Left ventricle myocardium inferior (tissue), 1 donor: ENCODE data around the gene ZNF423. TPM values are rescaled to one million over a fixed set of nuclear protein-coding genes. Genes with fewer than 3 reads are reported as not detected.

Experiments used
- DNase-seq: peaks from one replicate; pipeline ENCODE4 v3.0.0-alpha.2; 2020
- H3K27ac ChIP-seq: fragments of 200-600 bp; replicated peaks from 2 replicates; pipeline ENCODE4 v1.8.0; 2021
- H3K27me3 ChIP-seq: fragments of 200-600 bp; 2 replicates; pipeline ENCODE4 v1.8.0; 2021; ENCODE audit warnings: low read depth
- H3K36me3 ChIP-seq: fragments of 200-600 bp; 2 replicates; pipeline ENCODE4 v1.8.0; 2021
- H3K4me1 ChIP-seq: fragments of 200-600 bp; 2 replicates; pipeline ENCODE4 v1.8.0; 2021
- H3K4me3 ChIP-seq: fragments of 200-600 bp; 2 replicates; pipeline ENCODE4 v1.8.0; 2021; ENCODE audit warnings: mild to moderate bottlenecking, moderate library complexity
- H3K9me3 ChIP-seq: fragments of 200-600 bp; replicated peaks from 2 replicates; pipeline ENCODE4 v1.8.0; 2021
- CTCF ChIP-seq: fragments of 200-600 bp; IDR thresholded peaks from 2 replicates; pipeline ENCODE4 v1.8.0; 2021; ENCODE audit warnings: antibody characterized with exemption, mild to moderate bottlenecking, borderline replicate concordance
- intact Hi-C: fragments of 100-400 bp; cut with micrococcal nuclease; formaldehyde crosslinking; loops from one replicate; pipeline ENCODE4 v1.11.0; 2022
- total RNA-seq: library from RNA; stranded (reverse); fragmentation: NEBNext Ultra II Directional; extraction: Animal tissue kit (Norgen Biotek cat#: 25700); gene quantifications from one replicate; pipeline ENCODE4 v1.2.1, GENCODE V29; 2021
- donor health status: DM: no; HTN: yes; CAD: no; lungs with severe emphysema.

ZNF423 gene
- total RNA-seq, 1 donor from 2014 or later, result 8.6 TPM

- H3K27me3 ChIP-seq, result peaks cover 29% of the 10 kb centered on the region
- DNase-seq, result peak; percentile 33
- intact Hi-C loops, result no loop called here
- peaks cover 18% of the 10 kb centered on the region for H3K4me1 ChIP-seq
- H3K36me3 ChIP-seq, result no peaks in the 10 kb centered on the region
- peak; percentile 46 for TF ChIP-seq CTCF
- H3K9me3 ChIP-seq, result no peaks in the 10 kb centered on the region
- peak overlapping the region; percentile 34 for H3K4me3 ChIP-seq
- H3K27ac ChIP-seq, result peak overlapping the region; percentile 62
Measured at GRCh38 chr16:49441366-49441780, 414.5 kb downstream of the ZNF423 start.

- no peak for TF ChIP-seq CTCF
- Histone ChIP-seq H3K36me3 (no peaks in the 10 kb centered on the region), H3K4me1 (peaks cover 18% of the 10 kb centered on the region), H3K27me3 (peaks cover 36% of the 10 kb centered on the region), H3K9me3 (no peaks in the 10 kb centered on the region), H3K4me3 (no peak overlapping the region), H3K27ac (peak overlapping the region; percentile 36)
- no peak for DNase-seq
- intact Hi-C loops, result no loop called here
Measured at GRCh38 chr16:49440156-49441065, 415.5 kb downstream of the ZNF423 start.

GRCh38 chr16:49439676-49440075 lies 416.2 kb downstream of the ZNF423 start:
- Histone ChIP-seq H3K36me3 (no peaks in the 10 kb centered on the region), H3K4me3 (no peak overlapping the region), H3K27ac (no peak overlapping the region), H3K27me3 (peaks cover 43% of the 10 kb centered on the region), H3K9me3 (no peaks in the 10 kb centered on the region), H3K4me1 (peaks cover 18% of the 10 kb centered on the region)
- intact Hi-C loops, result no loop called here
- no peak for TF ChIP-seq CTCF
- DNase-seq, result no peak

- Histone ChIP-seq H3K4me1 (peaks cover 18% of the 10 kb centered on the region), H3K27me3 (peaks cover 47% of the 10 kb centered on the region), H3K4me3 (no peak overlapping the region), H3K9me3 (no peaks in the 10 kb centered on the region), H3K36me3 (no peaks in the 10 kb centered on the region), H3K27ac (no peak overlapping the region)
- no peak for TF ChIP-seq CTCF
- intact Hi-C loops, result no loop called here
- no peak for DNase-seq
Measured at GRCh38 chr16:49439050-49439449, 416.9 kb downstream of the ZNF423 start.

Other genes starting within 250 kb of the ZNF423 start
- 18.9 TPM for gene CNEP1R1, start 169.1 kb upstream of the ZNF423 start, total RNA-seq
- 9.0 TPM for gene HEATR3, start 209.9 kb upstream of the ZNF423 start, total RNA-seq